ENCODE data around the gene SMURF1.

The SMURF1 gene

DNA sequence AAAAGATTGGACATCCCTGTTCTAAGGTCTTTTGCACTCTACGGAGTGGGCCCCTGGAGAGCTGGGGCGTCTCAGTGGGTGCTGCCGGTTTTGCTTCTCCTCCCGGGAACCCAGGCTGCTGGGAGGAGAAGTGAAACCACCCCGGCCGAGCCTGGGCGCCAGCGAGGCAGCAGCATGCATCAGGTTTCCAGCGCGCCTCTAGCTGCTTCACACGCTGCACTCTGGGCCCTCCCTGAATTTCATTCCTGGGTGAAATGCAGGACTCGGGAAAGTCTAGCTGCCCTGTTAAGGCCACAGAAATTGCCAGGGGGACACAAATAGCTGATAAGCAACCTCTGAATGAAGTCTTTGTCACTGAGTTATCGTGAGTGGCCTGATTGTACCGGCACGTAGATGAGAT lies 138.1 kb downstream of the SMURF1 start:
- DNase-seq (ENCODE audit: low read depth, low spot score) = no peak

DNA sequence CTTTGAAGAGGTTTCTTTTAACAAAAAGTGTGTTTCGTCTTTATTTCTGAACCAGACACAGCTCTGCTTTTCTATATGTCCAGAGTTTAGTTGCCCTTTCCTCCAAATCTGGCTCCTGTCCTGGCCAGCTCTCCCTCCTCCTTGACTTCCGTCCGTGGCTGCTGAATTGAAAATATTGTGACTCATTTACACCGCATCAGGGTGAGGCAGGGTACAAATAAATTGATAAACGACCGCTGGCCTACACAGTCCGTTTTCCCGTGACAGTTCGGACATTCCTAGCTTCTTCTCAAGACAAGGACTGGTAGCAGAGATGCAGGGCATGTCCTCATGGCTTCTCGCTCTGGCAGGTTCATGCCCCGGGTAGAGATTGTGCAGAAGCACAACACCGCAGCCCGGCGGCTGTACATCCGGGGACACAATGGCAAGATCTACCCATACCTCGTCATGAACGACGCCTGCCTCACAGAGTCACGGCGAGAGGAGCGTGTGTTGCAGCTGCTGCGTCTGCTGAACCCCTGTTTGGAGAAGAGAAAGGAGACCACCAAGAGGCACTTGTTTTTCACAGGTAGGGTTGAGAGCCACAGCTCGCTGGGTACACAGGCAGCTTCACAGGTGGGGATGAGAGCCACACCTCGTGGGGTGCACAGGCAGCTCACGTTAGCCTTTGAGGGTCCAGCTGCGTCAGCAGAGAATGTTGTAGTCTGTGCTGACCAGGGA lies 139.0 kb downstream of the SMURF1 start:
- no peak for DNase-seq (ENCODE audit: low read depth, low spot score)

DNA sequence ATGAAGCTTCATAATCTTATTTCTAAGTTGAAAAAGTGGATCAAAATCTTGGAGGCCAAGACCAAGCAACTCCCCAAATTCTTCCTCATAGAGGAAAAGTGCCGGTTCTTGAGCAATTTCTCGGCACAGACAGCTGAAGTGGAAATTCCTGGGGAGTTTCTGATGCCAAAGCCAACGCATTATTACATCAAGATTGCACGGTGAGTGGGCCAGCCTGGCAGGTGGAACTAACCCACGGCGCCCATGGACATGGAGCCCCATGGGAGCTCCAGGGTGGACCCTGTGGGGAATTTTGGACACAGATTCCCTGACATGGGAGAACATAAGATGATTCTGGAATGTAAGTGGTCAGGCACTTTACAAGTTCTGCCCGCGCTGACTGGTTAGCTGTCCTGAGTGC lies 139.7 kb downstream of the SMURF1 start:
- no peak for DNase-seq (ENCODE audit: low read depth, low spot score)

DNA sequence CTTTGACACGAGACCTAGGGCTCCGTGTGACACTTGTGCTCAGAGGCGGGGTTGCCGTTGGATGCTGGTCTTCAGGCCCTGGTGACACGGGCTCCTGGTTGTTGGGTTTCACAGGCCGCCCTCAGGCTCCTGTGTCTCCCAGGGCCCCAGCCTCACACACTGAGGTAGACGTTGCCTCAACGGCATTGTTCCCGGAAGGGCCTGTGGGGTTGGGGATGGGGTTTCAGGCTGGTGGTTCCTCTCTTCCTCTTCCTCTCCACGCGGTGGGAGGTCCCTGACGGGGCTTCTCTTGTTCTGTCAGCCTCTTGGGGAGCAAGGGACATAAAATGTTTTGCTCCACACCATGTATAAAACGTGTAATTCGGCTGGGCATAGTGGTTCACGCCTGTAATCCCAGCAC lies 140.5 kb downstream of the SMURF1 start:
- no peak for DNase-seq (ENCODE audit: low read depth, low spot score)

DNA sequence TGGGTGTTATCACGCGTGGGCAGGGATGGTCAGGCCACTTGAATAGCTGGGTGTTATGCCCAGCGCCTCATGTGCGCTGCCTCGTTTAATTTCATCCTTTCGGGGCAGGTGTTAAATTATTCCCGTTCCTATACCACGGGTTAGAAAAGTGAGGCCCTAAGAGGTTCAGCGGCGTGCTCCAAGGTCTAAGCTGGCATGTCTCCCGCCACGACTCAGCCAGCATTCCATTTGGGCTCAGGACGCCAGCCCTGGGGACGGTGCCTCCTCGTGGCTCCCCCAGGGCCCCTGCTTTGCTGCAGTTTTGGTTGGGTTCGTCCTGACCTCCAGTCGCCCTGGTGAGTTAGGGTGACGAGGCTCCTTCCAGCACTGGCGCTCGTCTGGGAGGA lies 141.1 kb downstream of the SMURF1 start:
- no peak for DNase-seq (ENCODE audit: low read depth, low spot score)

DNA sequence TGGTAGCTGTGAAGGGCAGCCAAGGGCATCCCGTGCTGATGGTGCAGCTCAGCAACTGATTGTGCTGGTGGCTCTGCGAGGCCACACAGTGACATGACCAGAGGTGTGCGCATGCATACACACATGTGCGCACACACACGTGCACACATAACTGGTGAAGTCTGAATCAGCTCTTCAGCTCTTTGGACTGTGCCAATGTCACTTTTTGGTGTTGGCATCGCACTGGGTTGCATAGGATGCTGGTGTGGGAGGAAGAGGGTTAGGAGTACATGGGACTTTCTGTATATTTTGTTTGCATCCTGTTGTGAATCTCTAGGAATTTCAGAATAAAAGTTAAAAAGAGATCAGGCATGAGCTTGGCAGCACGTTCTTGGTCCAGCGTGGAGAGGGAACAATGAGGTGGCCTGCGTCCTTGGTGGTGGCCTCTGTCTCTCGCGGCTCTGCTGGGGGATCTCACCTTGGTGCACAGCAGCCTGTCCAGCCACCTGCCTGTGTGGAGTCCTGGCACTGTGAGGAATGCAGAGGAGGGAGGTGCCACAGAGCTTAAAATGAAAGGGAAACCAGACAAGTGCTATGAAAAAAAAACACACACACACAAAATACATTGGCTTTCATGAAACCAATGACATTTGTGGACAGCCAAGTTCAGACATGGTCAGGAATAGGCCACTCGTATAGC lies 141.6 kb downstream of the SMURF1 start:
- no peak for DNase-seq (ENCODE audit: low read depth, low spot score)

DNA sequence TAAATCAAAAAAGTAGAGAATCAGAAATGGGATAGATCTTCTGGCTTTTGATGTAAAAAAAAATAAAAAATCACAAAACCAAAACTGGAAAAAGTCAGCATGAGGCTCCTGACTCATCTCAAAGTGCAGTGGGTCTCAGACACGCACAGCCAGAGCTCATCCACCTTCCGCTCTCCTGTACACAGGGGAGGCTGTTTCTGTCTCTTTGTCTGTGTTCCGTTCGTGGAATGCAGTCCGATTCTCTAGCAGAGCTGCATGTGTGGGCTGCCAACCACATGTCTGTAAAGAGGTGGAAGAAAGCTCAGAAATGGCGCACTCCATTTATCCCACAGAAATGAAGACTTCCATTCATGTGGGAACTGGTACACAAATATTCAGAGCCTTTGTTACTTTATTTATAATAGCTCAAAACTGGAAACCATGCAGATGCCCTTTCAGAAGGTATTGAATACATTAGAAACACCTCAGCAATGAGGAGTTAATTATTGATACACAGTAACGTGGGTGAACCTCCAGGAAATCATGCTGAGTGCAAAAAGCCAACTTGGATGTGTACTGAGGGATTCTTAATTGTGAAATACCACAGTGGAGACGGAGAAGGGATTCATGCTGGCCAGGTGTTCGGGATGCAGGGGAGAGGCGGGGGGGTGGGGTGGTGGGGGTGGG lies 142.3 kb downstream of the SMURF1 start:
- DNase-seq (ENCODE audit: low read depth, low spot score) = peak; percentile 39

DNA sequence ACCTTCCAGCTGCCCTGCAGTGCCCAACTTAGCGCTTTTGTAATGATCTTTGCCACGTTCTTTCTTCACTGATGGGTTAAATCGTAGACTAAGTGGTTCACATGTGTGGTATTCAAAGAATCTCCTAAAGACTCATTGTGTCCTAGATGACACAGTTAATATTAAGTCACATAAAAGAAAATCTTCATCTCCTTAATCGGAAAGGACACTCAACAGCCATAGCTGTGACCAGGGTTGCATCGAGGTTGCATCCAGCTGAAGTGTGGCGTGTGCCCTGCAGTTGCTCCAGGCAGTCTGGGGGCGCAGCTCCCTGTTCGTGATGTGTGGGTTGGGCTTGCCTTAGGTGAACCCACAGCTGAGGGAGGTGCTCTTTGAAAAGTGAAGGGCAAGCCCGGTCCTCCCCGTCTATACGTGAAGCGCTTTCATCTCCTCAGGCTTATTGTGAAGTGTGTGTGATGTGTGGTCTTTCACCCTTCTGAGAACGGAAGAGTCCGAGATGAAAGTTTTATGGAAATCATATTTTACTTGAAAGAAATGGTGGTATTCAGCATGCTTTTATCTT lies 142.9 kb downstream of the SMURF1 start:
- DNase-seq (ENCODE audit: low read depth, low spot score) = no peak

DNA sequence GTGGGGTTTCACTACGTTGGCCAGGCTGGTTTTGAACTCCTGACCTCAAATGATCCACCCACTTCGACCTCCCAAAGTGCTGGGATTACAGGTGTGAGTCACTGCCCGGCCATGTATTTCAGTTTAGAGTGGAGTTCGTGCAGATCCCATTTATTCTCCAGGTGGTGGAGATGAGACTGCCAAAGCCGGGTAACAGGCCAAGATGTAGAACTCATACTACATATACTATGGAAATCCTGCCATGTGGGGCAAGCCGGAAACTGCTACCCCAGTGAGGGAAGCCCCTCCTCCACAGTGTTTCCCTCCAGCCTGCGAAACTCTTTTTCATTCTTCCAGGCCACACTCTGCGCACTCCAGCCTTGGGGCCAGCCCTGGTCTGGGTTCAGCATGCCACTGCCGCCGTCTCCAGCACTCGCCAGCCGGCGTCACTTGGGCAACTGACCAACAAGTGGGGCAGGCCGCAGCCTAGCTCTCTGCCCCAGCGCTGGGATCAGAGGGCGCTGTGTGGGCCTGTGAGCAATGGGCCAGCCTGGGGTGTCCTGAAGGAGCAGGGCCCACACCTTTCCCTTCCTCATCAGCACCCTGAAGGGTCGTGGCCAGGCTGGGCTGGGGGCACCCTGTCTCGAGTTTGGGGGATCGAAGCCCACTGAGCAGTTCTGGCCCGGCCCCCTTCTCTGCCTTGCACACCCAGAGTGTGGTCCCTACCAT lies 143.6 kb downstream of the SMURF1 start:
- DNase-seq (ENCODE audit: low read depth, low spot score) = no peak

DNA sequence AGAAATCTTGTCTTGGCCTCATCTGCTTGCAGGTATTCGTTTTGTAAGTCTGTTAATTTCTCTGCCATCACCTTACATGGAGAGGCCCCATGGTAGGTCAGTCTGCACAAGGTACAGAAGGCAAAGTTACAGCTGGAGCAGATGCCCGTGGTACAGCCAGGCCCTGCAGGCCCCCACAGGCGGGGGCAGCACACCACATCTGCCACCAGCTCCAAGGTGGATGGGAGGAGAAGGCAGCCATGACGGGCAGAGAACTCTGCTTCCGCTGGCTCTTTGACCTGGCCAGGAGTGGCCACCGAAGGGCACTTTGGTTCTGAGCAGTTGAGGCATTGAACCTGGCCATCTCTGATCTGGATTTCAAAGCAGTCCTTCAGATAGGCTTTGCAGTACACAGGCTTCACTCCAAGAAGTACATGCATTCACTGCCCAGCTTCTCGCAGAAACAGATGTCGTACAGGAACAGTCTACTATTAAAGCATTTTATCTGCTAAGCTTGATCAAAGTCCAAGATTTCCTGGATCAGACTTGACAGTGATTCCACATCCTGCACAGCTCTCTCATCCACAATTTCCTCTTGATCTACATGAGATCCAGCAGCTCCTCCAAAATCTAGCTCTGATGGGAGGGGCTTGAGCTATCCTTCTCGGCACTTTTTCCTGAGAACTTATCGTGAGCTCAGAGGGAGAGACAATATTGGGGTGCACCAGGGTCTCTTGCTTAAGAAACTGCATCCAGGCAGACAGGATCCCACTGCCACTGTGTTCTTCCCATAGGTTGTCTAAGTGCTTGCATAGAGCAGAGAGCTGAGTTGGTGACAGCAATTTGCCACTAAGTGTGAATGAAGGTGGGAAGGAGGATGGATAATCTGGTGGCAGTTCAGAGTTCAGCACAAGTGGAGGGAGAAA lies 144.8 kb downstream of the SMURF1 start:
- no peak for DNase-seq (ENCODE audit: low read depth, low spot score)

DNA sequence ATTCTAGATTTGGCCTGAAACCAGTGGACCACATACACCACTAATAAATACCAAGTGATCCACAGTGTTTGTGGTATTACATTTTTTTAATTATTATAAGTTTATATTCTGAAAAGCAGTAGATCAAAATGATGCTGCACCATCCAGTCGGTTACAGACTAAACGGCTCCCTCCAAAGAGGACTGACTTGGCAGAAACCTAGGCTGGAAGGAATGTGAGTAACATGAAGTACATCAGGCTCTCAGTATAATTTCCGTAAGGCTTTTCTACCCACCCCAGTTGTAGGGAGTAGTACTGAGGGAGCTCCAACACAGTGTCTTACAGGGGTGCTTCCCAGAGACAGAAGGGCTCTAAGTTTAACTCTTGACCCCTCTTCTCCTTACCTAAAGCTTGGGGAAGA lies 146.1 kb downstream of the SMURF1 start:
- DNase-seq (ENCODE audit: low read depth, low spot score) = no peak

DNA sequence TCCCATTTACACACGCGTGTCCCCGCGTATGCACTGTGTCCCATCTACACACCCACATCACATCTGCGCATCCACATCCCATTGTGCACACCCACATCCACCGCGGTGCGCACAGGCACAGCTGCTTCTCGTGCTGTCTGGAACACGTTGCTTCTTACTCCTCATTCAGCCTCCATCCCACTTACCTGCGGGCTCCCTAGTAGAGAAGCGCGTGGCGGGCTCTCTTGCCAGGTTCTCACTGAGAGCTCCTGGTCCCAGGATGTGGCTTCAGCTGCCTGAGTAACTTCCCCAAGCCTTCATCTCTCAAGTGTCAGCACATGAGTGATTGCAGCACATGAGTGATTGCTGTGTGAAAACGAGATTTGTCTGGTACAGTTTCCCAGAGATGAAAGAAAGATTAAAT lies 147.8 kb downstream of the SMURF1 start:
- no peak for DNase-seq (ENCODE audit: low read depth, low spot score)

DNA sequence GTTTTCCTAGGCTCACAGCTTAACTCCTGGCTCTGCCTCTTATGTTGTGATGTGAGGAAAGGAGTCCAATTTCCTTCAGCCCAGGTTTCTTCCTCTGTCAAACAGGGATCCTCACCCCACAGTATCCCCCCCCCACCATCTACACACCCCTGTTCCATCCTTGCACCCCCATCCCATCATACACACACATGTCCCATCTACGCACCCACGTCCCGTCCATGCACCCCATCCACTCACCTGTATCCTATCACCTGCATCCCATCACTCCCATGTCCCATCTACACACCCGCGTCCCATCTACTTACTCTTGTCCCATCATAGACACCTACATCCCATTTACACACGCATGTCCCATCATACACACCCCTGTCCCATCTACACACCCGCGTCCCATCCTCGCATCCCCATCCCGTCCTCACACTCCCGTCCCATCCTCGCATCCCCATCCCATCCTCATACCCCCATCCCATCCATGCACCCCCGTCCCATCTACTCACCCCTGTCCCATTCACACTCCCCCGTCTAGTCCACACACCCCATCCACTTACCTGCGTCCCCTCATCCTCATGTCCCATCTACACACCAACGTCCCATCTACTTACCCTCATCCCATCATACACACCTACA lies 148.3 kb downstream of the SMURF1 start:
- no peak for DNase-seq (ENCODE audit: low read depth, low spot score)

DNA sequence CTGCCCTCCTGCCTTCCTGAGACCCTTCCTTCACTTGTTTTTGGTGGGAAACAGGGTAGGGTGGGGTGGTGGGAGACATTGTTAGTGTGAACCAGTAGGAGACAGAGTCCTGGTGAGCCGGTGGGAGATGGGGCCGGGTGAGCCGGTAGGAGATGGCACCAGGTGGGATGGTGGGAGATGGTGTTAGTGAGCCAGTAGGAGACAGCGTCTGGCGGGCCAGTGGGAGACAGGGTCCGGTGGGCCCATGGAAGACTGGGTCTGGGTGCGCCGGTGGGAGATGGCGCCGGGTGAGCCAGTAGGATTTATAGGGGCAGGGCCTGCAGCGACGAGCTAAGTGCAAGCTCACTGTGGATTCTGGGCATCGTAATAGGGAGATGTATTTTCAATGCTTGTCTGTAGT lies 148.8 kb downstream of the SMURF1 start:
- DNase-seq (ENCODE audit: low read depth, low spot score) = no peak

DNA sequence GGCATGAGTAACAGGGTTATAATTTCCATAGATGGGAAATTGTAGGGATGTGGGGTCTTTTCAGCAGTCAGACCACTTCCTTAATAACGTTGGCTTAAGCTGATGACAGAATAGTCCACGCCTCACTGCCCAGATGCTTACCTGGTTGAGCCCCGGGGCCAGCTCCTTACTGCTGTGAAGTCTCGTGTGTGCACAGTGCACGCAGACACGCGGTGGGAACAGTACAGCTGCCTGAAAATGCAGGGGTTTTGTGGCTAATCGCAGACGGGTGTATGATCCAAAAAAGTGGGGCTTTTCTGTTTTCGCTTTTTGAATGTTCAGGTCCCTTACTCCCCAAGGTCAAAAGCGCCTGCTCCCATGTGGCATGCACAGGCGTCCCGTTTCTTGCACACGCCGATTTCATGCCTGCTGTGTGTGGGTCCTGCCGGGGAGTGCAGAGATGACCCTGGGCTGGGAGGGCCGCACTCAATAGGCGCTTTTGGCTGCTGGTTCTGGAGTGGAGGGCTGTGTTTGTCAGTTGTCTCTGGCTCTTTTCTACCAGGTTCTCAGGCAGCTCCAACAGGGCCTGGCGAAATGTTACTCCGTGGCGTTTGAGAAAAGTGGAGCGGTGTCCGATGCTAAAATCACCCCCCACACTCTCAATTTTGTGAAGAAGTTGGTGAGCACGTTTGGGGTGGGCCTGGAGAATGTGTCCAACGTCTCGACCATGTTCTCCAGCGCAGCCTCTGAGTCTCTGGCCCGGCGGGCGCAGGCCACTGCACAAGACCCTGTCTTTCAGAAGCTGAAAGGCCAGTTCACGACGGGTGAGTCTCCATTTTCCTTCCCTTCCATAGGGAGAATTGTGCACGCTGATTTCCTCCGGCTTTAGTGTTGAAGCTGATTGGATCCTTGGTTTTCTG lies 149.6 kb downstream of the SMURF1 start:
- DNase-seq (ENCODE audit: low read depth, low spot score) = no peak

DNA sequence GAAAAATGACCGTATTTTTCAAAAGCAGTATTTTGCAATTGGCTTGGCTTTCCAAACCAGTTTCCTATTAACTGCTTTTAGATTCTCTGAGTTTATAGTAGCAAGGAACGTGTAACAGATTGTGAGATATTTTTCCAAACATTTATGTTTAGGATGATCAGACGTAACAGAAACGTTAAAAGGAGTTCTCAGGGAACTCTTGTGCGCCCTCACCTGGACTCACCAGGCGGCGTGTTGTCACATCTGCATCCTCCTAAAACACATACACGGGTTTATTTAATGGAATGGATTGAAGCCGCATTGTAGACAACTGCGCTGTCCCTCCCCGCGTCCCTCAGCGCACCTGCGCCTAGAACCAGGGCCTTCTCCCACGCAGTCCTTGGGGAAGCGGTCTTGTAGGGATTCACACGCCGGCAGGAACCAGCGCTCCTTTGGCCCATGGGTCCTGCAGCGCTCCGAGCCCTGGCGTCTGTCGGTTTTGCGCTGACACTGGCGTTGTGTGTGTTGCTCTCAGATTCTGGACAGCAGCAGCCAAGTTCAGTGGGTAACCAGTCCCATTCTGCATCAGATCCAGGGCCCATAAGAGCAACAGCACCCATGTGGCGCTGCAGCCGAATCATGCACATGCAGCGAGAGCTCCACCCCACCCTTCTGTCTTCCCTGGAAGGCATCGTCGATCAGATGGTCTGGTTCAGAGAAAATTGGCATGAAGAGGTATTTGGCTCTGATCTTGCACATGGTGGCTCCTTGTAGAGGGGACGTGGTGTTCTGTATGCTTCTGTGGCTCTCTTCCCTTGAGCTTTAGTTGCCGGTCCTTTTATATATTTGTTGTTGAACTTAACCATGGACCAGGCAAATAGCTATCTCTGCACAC lies 150.6 kb downstream of the SMURF1 start:
- DNase-seq (ENCODE audit: low read depth, low spot score) = no peak

DNA sequence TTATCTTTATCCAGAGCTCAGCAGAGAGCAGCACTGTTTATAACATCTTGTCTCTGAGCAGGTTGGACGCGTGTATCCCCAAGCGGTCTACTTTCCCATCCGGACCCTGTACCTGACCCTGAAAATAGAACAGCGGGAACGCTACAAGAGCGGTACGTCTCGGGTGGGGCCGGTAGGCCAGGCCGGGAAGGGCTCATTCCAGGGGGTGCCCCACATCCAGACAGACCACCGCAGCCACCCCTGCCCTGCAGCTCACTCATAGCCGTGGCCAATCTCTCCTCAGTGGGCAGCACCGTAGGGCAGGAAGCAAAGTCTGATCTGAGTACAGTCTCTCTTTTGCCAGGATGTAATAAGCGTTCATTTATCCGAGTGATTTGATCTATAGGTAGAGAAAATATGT lies 151.8 kb downstream of the SMURF1 start:
- no peak for DNase-seq (ENCODE audit: low read depth, low spot score)

DNA sequence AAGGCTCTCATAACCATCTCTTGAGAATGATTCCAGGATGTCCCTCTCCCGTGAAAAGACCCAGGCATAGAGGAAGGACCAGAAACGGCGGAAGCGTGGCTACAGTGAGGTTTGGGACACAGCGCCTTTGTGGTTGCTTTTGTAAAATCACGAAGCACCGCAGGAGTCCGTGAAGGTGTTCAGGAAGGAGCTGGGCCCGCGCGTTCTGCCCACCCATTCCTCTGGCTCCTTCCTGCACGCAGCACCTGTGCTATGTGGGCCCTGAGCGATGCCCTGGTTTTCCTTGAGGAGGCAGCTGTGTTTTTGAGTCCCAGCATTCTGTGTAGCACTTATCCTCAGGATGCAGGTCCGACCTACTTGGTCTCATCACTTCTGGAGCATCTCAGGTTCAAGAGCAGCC lies 152.8 kb downstream of the SMURF1 start:
- DNase-seq (ENCODE audit: low read depth, low spot score) = no peak

DNA sequence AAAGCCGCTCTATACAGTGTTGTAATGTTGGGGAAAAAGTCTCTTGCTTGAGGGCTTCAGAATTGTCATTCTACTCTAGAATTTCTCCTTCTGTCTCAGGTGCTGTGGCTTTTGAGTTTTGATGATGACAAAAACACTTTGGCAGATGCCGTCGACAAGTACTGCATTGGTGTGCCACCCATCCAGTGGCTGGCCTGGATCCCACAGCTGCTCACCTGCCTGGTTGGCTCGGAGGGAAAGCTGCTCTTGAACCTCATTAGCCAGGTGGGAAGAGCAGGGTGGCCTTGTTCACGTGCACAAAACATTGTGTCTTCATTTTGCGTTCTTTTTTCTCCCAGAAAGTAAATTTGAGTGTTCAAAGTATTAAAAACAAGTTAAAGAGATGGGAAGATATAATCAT lies 153.6 kb downstream of the SMURF1 start:
- DNase-seq (ENCODE audit: low read depth, low spot score) = no peak

Data from smooth muscle cell of the brain vasculature (primary cell).